ENCODE measurements around the gene EDNRB.

DNA sequence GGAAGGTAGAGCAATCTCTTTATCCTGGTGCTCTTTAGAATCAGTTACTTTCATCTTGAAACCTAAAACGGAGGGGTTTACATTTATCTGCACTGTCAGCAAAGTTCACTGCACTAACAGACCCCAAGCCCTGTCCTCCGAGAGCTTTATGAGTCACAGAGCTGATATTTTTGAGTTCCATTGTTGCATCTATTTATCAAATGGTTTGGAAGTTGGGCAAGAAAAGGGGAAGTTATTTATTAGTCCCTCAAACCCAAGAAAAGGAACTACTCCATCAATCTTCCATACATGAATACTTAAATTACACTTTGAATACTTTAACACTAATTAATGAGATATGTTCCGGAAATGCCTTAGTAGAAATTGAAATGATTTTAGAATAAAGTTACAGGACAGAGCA lies 55.5 kb downstream of the EDNRB start:
- TF ChIP-seq EZH2 (IDR thresholded peaks at IDR 0.05; ENCODE audit: borderline replicate concordance, low read depth, low read length, poor library complexity, severe bottlenecking) = no peak
- TF ChIP-seq, protein P1, sequence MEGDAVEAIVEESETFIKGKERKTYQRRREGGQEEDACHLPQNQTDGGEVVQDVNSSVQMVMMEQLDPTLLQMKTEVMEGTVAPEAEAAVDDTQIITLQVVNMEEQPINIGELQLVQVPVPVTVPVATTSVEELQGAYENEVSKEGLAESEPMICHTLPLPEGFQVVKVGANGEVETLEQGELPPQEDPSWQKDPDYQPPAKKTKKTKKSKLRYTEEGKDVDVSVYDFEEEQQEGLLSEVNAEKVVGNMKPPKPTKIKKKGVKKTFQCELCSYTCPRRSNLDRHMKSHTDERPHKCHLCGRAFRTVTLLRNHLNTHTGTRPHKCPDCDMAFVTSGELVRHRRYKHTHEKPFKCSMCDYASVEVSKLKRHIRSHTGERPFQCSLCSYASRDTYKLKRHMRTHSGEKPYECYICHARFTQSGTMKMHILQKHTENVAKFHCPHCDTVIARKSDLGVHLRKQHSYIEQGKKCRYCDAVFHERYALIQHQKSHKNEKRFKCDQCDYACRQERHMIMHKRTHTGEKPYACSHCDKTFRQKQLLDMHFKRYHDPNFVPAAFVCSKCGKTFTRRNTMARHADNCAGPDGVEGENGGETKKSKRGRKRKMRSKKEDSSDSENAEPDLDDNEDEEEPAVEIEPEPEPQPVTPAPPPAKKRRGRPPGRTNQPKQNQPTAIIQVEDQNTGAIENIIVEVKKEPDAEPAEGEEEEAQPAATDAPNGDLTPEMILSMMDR (conservative IDR thresholded peaks at IDR 0.05; ENCODE audit: low read depth, low read length) = no peak

Measured in A673 (cell line).